Hepatocyte (in vitro differentiated cells): ENCODE results near the gene NTRK1. TPM values are rescaled to one million over a fixed set of nuclear protein-coding genes. Genes with fewer than 3 reads are reported as not detected.

Experiments used
- DNase-seq: peaks from one replicate; pipeline ENCODE4 v3.0.0-alpha.2; 2016; ENCODE audit warnings: low spot score
- H2AFZ ChIP-seq: fragments of 200-600 bp; sonication (generic); 2 replicates; pipeline ENCODE4 v1.6.0; 2016; ENCODE audit warnings: antibody characterized with exemption, mild to moderate bottlenecking
- H3K27ac ChIP-seq: fragments of 200-600 bp; sonication (generic); 2 replicates; pipeline ENCODE4 v1.5.1; 2016; ENCODE audit warnings: mild to moderate bottlenecking
- H3K27me3 ChIP-seq: fragments of 200-600 bp; sonication (generic); 2 replicates; pipeline ENCODE4 v1.6.1; 2016
- H3K36me3 ChIP-seq: fragments of 200-600 bp; sonication (generic); replicated peaks from 2 replicates; pipeline ENCODE4 v1.5.1; 2016; ENCODE audit warnings: low read depth; ENCODE audit not compliant: insufficient read depth
- H3K4me1 ChIP-seq: fragments of 200-600 bp; sonication (generic); 2 replicates; pipeline ENCODE4 v1.5.1; 2016; ENCODE audit warnings: mild to moderate bottlenecking, moderate library complexity; ENCODE audit not compliant: insufficient read depth
- H3K4me2 ChIP-seq: fragments of 200-600 bp; sonication (generic); 2 replicates; pipeline ENCODE4 v1.6.0; 2016
- H3K4me3 ChIP-seq: fragments of 200-600 bp; sonication (generic); 2 replicates; pipeline ENCODE4 v1.5.1; 2016; ENCODE audit warnings: mild to moderate bottlenecking
- H3K79me2 ChIP-seq: fragments of 200-600 bp; sonication (generic); 2 replicates; pipeline ENCODE4 v1.6.0; 2017; ENCODE audit warnings: mild to moderate bottlenecking
- H3K9me2 ChIP-seq: fragments of 200-600 bp; sonication (generic); replicated peaks from 2 replicates; pipeline ENCODE4 v1.6.0; 2017; ENCODE audit warnings: mild to moderate bottlenecking; ENCODE audit not compliant: insufficient read depth
- H3K9me3 ChIP-seq: fragments of 200-600 bp; sonication (generic); 2 replicates; pipeline ENCODE4 v1.5.1; 2016; ENCODE audit warnings: low read depth, mild to moderate bottlenecking
- H4K20me1 ChIP-seq: fragments of 200-600 bp; sonication (generic); 2 replicates; pipeline ENCODE4 v1.6.0; 2016; ENCODE audit warnings: mild to moderate bottlenecking; ENCODE audit not compliant: insufficient read depth, poor library complexity, severe bottlenecking
- CTCF ChIP-seq: fragments of 200-600 bp; sonication (generic); IDR thresholded peaks from 2 replicates; pipeline ENCODE4 v1.5.1; 2016; ENCODE audit warnings: antibody characterized with exemption, mild to moderate bottlenecking; ENCODE audit not compliant: poor library complexity
- EZH2 ChIP-seq: fragments of 200-600 bp; sonication (generic); IDR thresholded peaks from 2 replicates; pipeline ENCODE4 v1.6.1; 2016; ENCODE audit warnings: antibody characterized with exemption, mild to moderate bottlenecking, borderline replicate concordance
- EZH2phosphoT487 ChIP-seq: fragments of 200-600 bp; sonication (generic); IDR thresholded peaks from one replicate; pipeline ENCODE4 v1.6.1; 2018; ENCODE audit warnings: antibody characterized with exemption, mild to moderate bottlenecking, low read depth, moderate library complexity; ENCODE audit not compliant: unreplicated experiment, severe bottlenecking
- WGBS: methylation state at CpG from one replicate; pipeline ENCODE4 v1.1.6; 2016; ENCODE audit warnings: low lambda C conversion rate; ENCODE audit errors: missing lambda C conversion rate; 5-methylcytosine and 5-hydroxymethylcytosine counted together
- polyA plus RNA-seq: library from polyadenylated mRNA; unstranded; fragments of >200 nt; fragmentation: Nextera tagmentation; extraction: Ambion mirVana; gene quantifications from 2 replicates; pipeline ENCODE4 v1.2.1, GENCODE V29; 2016
- total RNA-seq: library from RNA; depleted of rRNA; stranded (reverse); fragments of >200 nt; gene quantifications from 2 replicates; pipeline ENCODE4 v1.2.3, GENCODE V29; 2014

The NTRK1 gene
- total and polyA plus RNA-seq, 2 experiments from 2014 or later, result 0.13 TPM; not detected in 1

GRCh38 chr1:156841295-156841855 is 19.3 kb upstream of the NTRK1 start:
- WGBS, result 69% methylated on average over 16 of the region's 16 CpGs
- Histone ChIP-seq H3K4me2 (no peak overlapping the region), H3K9me2 (no peaks in the 10 kb centered on the region), H4K20me1 (no peaks in the 10 kb centered on the region), H3K27ac (no peak overlapping the region), H3K4me1 (no peaks in the 10 kb centered on the region), H3K4me3 (no peak overlapping the region), H3K79me2 (no peaks in the 10 kb centered on the region), H3K9me3 (no peaks in the 10 kb centered on the region), H3K36me3 (no peaks in the 10 kb centered on the region), H2AFZ (no peak overlapping the region), H3K27me3 (peaks cover 49% of the 10 kb centered on the region)
- DNase-seq, result no peak
- no peak for TF ChIP-seq EZH2
- TF ChIP-seq CTCF, result no peak
- TF ChIP-seq EZH2phosphoT487, result no peak

GRCh38 chr1:156842618-156843300 is 17.9 kb upstream of the NTRK1 start:
- Histone ChIP-seq H3K9me3 (no peaks in the 10 kb centered on the region), H3K79me2 (no peaks in the 10 kb centered on the region), H3K36me3 (no peaks in the 10 kb centered on the region), H3K4me2 (no peak overlapping the region), H2AFZ (no peak overlapping the region), H4K20me1 (no peaks in the 10 kb centered on the region), H3K4me3 (no peak overlapping the region), H3K27ac (no peak overlapping the region), H3K27me3 (peaks cover 57% of the 10 kb centered on the region), H3K9me2 (no peaks in the 10 kb centered on the region), H3K4me1 (no peaks in the 10 kb centered on the region)
- 79% methylated on average over 9 of the region's 9 CpGs for WGBS
- DNase-seq, result no peak
- TF ChIP-seq EZH2 (no peak), CTCF (no peak), EZH2phosphoT487 (no peak)

GRCh38 chr1:156844102-156844501 is 16.6 kb upstream of the NTRK1 start:
- Histone ChIP-seq H3K27me3 (peaks cover 68% of the 10 kb centered on the region), H3K9me3 (no peaks in the 10 kb centered on the region), H3K4me2 (no peak overlapping the region), H3K4me1 (no peaks in the 10 kb centered on the region), H3K79me2 (no peaks in the 10 kb centered on the region), H3K4me3 (no peak overlapping the region), H3K27ac (no peak overlapping the region), H4K20me1 (no peaks in the 10 kb centered on the region), H3K9me2 (no peaks in the 10 kb centered on the region), H3K36me3 (no peaks in the 10 kb centered on the region), H2AFZ (no peak overlapping the region)
- TF ChIP-seq EZH2, result no peak
- no peak for TF ChIP-seq CTCF
- no peak for TF ChIP-seq EZH2phosphoT487
- no peak for DNase-seq
- 67% methylated on average over 6 of the region's 6 CpGs for WGBS
